Stomach (tissue), 9 donors: Measurements from ENCODE around the gene TPI1. TPM values are rescaled to one million over a fixed set of nuclear protein-coding genes. Genes with fewer than 3 reads are reported as not detected.

Experiments
- DNase-seq, 2 donors: peaks; one replicate each; pipeline versions ENCODE4 v3.0.0 to v3.0.0-alpha.2; 2013 to 2019
- H3K27ac ChIP-seq, 5 donors: fragments of 200-600 bp in 4 of 5; sonication (generic) in 4 of 5; one replicate each; pipeline ENCODE4 v1.5.1; 2013 to 2019; ENCODE audit warnings: mild to moderate bottlenecking in 1 of 5, moderate library complexity in 1 of 5
- H3K27me3 ChIP-seq, 3 donors: fragments of 200-600 bp; sonication (generic); one replicate each; pipeline ENCODE4 v1.5.1; 2017 to 2019; ENCODE audit warnings: mixed run types in 1 of 3
- H3K36me3 ChIP-seq, 4 donors: fragments of 200-600 bp; sonication (generic); 1 replicate in 3 of 4; 2 replicates in 1 of 4; pipeline ENCODE4 v1.5.1; 2016 to 2019
- H3K4me1 ChIP-seq, 4 donors: fragments of 200-600 bp; sonication (generic); one replicate each; pipeline ENCODE4 v1.5.1; 2016 to 2019
- H3K4me3 ChIP-seq, 4 donors: fragments of 200-600 bp; sonication (generic) in 3 of 4; one replicate each; pipeline ENCODE4 v1.5.1; 2016 to 2019; ENCODE audit warnings: mild to moderate bottlenecking in 1 of 4
- H3K9me3 ChIP-seq, 4 donors: fragments of 200-600 bp; sonication (generic); one replicate each; pipeline ENCODE4 v1.5.1; 2016 to 2019
- CTCF ChIP-seq, 7 experiments: fragments of 450-650 bp in 4 of 7; fragments of 200-600 bp in 3 of 7; sonication (generic) in 3 of 7; IDR thresholded peaks; one replicate each; pipeline ENCODE4 v1.5.1; 2016 to 2019; ENCODE audit warnings: antibody characterized with exemption in 7 of 7, control low read depth in 2 of 7, mild to moderate bottlenecking in 1 of 7
- EP300 ChIP-seq: sonication (generic); formaldehyde crosslinking; IDR thresholded peaks from one replicate; pipeline ENCODE4 v1.6.1; 2017; ENCODE audit warnings: antibody characterized with exemption
- POLR2A ChIP-seq, 4 donors: fragments of 450-650 bp; IDR thresholded peaks; one replicate each; pipeline ENCODE4 v1.6.1; 2016; ENCODE audit warnings: antibody characterized with exemption in 4 of 4, control low read depth in 2 of 4, mild to moderate bottlenecking in 1 of 4, moderate library complexity in 1 of 4
- POLR2AphosphoS5 ChIP-seq, 3 donors: sonication (generic); formaldehyde crosslinking; IDR thresholded peaks; one replicate each; pipeline ENCODE4 v1.6.1; 2016; ENCODE audit warnings: antibody characterized with exemption in 3 of 3
- WGBS, 5 donors: extraction: QIAGEN DNeasy Blood & Tissue Kit in 3 of 5; methylation state at CpG; one replicate each; pipeline versions ENCODE4 v1.1.5 to v1.1.7; 2013 to 2018; 5-methylcytosine and 5-hydroxymethylcytosine counted together
- intact Hi-C: fragments of 100-400 bp; cut with DNase I; formaldehyde crosslinking; loops from one replicate; pipeline ENCODE4 v1.15.1; 2023; ENCODE audit warnings: low total_unique reads
- polyA plus RNA-seq, 3 donors: library from polyadenylated mRNA; stranded (reverse); fragments of 200-250 nt; gene quantifications; one replicate each; pipeline ENCODE4 v1.2.3, GENCODE V29; 2013
- total RNA-seq, 5 donors: library from RNA; depleted of rRNA; stranded (reverse); fragments of >200 nt; gene quantifications; one replicate each; pipeline versions ENCODE4 v1.1.0 to v1.2.3, GENCODE V29; 2014 to 2016
- donor health status: healthy with polysubstance abuse.
- donor health status: Bipolar disorder and iron deficiency.
- donor health status: healthy.

Gene TPI1
- total and polyA plus RNA-seq, 8 donors: 131 to 526 (median 336) TPM

GRCh38 chr12:6831450-6831995 is 35.8 kb upstream of the TPI1 start:
- no peak for TF ChIP-seq POLR2A (IDR thresholded peaks at IDR 0.05)
- no peak for TF ChIP-seq EP300
- no peak for TF ChIP-seq POLR2AphosphoS5 (IDR thresholded peaks at IDR 0.05)
- no peak for TF ChIP-seq CTCF (IDR thresholded peaks at IDR 0.05)
- Histone ChIP-seq H3K9me3 (no peaks in the 10 kb centered on the region), H3K36me3 (peaks cover 0 to 44% (median 37%) of the 10 kb centered on the region in 4 donors), H3K27me3 (peaks cover 0 to 34% (median 0%) of the 10 kb centered on the region in 3 donors), H3K4me3 (no peak overlapping the region), H3K27ac (no peak overlapping the region), H3K4me1 (peaks cover 12 to 39% (median 29%) of the 10 kb centered on the region in 4 donors)
- intact Hi-C loops: no loop called here
- whole genome bisulfite sequencing, 5 donors: 88 to 93% (median 89%) methylated on average over 12 of the region's 12 CpGs
- DNase-seq: no peak

GRCh38 chr12:6832125-6832524 is 35.2 kb upstream of the TPI1 start:
- no peak for DNase-seq
- intact Hi-C loops: no loop called here
- WGBS, 5 donors: 75 to 90% (median 85%) methylated on average over 4 of the region's 4 CpGs

GRCh38 chr12:6833189-6833890 is 34.0 kb upstream of the TPI1 start:
- Histone ChIP-seq H3K4me1 (peaks cover 7 to 21% (median 14%) of the 10 kb centered on the region in 4 donors), H3K36me3 (peaks cover 0 to 62% (median 55%) of the 10 kb centered on the region in 4 donors), H3K9me3 (no peaks in the 10 kb centered on the region), H3K27me3 (peaks cover 0 to 17% (median 0%) of the 10 kb centered on the region in 3 donors), H3K27ac (peak overlapping the region in 1 of 5 donors; percentile 9), H3K4me3 (no peak overlapping the region)
- TF ChIP-seq POLR2AphosphoS5 (IDR thresholded peaks at IDR 0.05) (no peak), POLR2A (IDR thresholded peaks at IDR 0.05) (no peak), CTCF (IDR thresholded peaks at IDR 0.05) (no peak), EP300 (no peak)
- 85 to 88% (median 85%) methylated on average over 6 of the region's 6 CpGs for WGBS, 5 donors
- no peak for DNase-seq
- intact Hi-C loops: no loop called here

More at GRCh38 chr12:6832125-6832524, 35.2 kb upstream of the TPI1 start:
- Histone ChIP-seq H3K4me3 (no peak overlapping the region), H3K4me1 (peaks cover 11 to 33% (median 25%) of the 10 kb centered on the region in 4 donors), H3K36me3 (peaks cover 0 to 50% (median 43%) of the 10 kb centered on the region in 4 donors), H3K27me3 (peaks cover 0 to 29% (median 0%) of the 10 kb centered on the region in 3 donors), H3K27ac (no peak overlapping the region), H3K9me3 (no peaks in the 10 kb centered on the region)
- no peak for TF ChIP-seq POLR2AphosphoS5 (IDR thresholded peaks at IDR 0.05)
- TF ChIP-seq CTCF (IDR thresholded peaks at IDR 0.05): no peak
- TF ChIP-seq EP300: no peak
- TF ChIP-seq POLR2A (IDR thresholded peaks at IDR 0.05): no peak

GRCh38 chr12:6834254-6834653 is 33.1 kb upstream of the TPI1 start:
- Histone ChIP-seq H3K9me3 (no peaks in the 10 kb centered on the region), H3K27me3 (peaks cover 0 to 8% (median 0%) of the 10 kb centered on the region in 3 donors), H3K4me3 (no peak overlapping the region), H3K36me3 (peaks cover 0 to 71% (median 64%) of the 10 kb centered on the region in 4 donors), H3K4me1 (peaks cover 6 to 14% (median 9%) of the 10 kb centered on the region in 4 donors), H3K27ac (no peak overlapping the region)
- intact Hi-C loops: no loop called here
- no peak for DNase-seq
- 58 to 92% (median 67%) methylated on average over 1 of the region's 1 CpG for WGBS, 5 donors
- TF ChIP-seq EP300: no peak
- no peak for TF ChIP-seq POLR2AphosphoS5 (IDR thresholded peaks at IDR 0.05)
- no peak for TF ChIP-seq CTCF (IDR thresholded peaks at IDR 0.05)
- TF ChIP-seq POLR2A (IDR thresholded peaks at IDR 0.05): no peak
